ENCODE results near the gene ACOT11.

Gene ACOT11

DNA sequence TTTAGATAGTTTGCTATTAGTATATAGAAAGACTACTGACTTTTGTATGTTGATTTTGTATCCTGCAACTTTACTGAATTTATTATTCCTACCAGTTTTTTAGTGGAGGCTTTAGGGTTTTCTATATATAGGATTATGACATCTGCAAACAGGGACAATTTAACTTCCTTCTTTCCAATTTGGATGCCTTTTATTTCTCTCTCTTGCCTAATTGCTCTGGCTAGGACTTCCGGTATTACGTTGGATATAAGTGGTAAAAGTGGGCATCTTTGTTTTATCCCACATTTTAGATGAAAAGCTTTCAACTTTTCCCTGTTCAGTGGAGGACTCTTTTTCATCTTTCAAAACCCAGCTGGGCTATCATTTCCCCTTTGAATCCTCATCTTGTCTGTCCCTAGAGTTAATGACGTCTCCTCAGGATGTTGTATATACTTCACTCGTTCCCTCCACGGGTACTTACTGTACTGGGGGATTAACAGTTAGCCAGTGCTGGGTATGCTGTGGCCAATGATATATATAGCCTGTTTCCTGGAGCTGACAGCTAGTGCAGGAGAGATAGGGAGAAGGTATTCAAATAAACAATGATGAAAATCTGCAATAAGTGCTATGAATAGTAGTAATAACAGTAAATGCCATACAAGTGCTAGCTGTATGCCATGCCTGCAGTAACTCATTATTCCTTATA, 9.8 kb downstream of the ACOT11 start:
- ATAC-seq = peak; percentile 12; the same call in 2 of the 3 replicates
- TF ChIP-seq OSR1 (CRISPR knock-in tag; IDR thresholded peaks at IDR 0.05) (no peak), ZFP3 (CRISPR knock-in tag; IDR thresholded peaks at IDR 0.05) (no peak), ESRRG (CRISPR knock-in tag; IDR thresholded peaks at IDR 0.05) (no peak), TOX (CRISPR knock-in tag; IDR thresholded peaks at IDR 0.05; ENCODE audit: borderline replicate concordance) (no peak)
- TF ChIP-seq, protein P1, sequence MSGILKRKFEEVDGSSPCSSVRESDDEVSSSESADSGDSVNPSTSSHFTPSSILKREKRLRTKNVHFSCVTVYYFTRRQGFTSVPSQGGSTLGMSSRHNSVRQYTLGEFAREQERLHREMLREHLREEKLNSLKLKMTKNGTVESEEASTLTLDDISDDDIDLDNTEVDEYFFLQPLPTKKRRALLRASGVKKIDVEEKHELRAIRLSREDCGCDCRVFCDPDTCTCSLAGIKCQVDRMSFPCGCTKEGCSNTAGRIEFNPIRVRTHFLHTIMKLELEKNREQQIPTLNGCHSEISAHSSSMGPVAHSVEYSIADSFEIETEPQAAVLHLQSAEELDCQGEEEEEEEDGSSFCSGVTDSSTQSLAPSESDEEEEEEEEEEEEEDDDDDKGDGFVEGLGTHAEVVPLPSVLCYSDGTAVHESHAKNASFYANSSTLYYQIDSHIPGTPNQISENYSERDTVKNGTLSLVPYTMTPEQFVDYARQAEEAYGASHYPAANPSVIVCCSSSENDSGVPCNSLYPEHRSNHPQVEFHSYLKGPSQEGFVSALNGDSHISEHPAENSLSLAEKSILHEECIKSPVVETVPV (CRISPR knock-in tag; IDR thresholded peaks at IDR 0.05) = no peak

DNA sequence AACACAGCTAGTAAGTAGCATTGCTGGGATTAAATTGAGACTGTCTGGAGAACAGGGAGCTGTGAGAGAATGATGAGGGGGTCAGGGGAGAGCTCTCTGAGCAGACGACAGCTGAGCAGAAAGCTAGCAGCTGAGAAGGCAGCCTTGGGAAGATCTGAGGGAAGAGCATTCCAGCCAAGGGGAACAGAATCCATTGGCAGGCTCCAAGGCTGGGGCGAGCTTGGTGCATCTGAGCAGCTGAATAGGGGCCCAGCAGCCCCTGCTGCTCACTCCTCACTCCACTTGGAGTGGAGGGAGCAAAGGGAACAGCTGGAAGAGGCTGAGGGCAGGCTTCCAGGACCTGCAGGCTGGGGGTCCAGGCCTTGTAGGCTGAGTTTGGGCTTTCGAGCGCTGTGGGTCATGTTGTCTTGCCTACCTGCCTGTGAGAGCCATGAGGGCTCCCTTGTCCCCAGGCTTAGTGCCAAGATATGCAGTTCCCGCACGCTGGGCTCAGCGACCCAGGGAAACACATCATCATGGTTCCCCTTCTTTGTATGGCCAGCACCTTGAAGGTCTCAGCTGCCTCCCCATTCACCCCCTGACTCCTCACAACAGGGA, 10.5 kb downstream of the ACOT11 start:
- ATAC-seq = peak; percentile 33
- TF ChIP-seq, protein P1 (CRISPR knock-in tag; IDR thresholded peaks at IDR 0.05) = no peak
- TF ChIP-seq ZFP3 (CRISPR knock-in tag; IDR thresholded peaks at IDR 0.05) = no peak
- no peak for TF ChIP-seq TCF4 (CRISPR knock-in tag; IDR thresholded peaks at IDR 0.05; ENCODE audit: borderline replicate concordance)
- no peak for TF ChIP-seq TOX (CRISPR knock-in tag; IDR thresholded peaks at IDR 0.05; ENCODE audit: borderline replicate concordance)
- no peak for TF ChIP-seq RARB (CRISPR knock-in tag; IDR thresholded peaks at IDR 0.05)
- TF ChIP-seq GLIS3 (CRISPR knock-in tag; IDR thresholded peaks at IDR 0.05) = no peak
- no peak for TF ChIP-seq CSDC2 (CRISPR knock-in tag; IDR thresholded peaks at IDR 0.05)
- no peak for TF ChIP-seq ZNF8 (CRISPR knock-in tag; IDR thresholded peaks at IDR 0.05)
- no peak for TF ChIP-seq ARNTL (CRISPR knock-in tag; IDR thresholded peaks at IDR 0.05; ENCODE audit: borderline replicate concordance, low read depth)
- TF ChIP-seq ISL1 (CRISPR knock-in tag; IDR thresholded peaks at IDR 0.05) = no peak
- no peak for TF ChIP-seq ZC3H10 (CRISPR knock-in tag; IDR thresholded peaks at IDR 0.05)
- TF ChIP-seq, protein P2, sequence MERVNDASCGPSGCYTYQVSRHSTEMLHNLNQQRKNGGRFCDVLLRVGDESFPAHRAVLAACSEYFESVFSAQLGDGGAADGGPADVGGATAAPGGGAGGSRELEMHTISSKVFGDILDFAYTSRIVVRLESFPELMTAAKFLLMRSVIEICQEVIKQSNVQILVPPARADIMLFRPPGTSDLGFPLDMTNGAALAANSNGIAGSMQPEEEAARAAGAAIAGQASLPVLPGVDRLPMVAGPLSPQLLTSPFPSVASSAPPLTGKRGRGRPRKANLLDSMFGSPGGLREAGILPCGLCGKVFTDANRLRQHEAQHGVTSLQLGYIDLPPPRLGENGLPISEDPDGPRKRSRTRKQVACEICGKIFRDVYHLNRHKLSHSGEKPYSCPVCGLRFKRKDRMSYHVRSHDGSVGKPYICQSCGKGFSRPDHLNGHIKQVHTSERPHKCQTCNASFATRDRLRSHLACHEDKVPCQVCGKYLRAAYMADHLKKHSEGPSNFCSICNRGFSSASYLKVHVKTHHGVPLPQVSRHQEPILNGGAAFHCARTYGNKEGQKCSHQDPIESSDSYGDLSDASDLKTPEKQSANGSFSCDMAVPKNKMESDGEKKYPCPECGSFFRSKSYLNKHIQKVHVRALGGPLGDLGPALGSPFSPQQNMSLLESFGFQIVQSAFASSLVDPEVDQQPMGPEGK (CRISPR knock-in tag; IDR thresholded peaks at IDR 0.05; ENCODE audit: borderline replicate concordance) = no peak
- no peak for TF ChIP-seq ZFP30 (CRISPR knock-in tag; IDR thresholded peaks at IDR 0.05)
- no peak for TF ChIP-seq ZNF565 (CRISPR knock-in tag; conservative IDR thresholded peaks at IDR 0.05; ENCODE audit: low read depth)
- no peak for TF ChIP-seq OSR1 (CRISPR knock-in tag; IDR thresholded peaks at IDR 0.05)
- TF ChIP-seq, protein P3, sequence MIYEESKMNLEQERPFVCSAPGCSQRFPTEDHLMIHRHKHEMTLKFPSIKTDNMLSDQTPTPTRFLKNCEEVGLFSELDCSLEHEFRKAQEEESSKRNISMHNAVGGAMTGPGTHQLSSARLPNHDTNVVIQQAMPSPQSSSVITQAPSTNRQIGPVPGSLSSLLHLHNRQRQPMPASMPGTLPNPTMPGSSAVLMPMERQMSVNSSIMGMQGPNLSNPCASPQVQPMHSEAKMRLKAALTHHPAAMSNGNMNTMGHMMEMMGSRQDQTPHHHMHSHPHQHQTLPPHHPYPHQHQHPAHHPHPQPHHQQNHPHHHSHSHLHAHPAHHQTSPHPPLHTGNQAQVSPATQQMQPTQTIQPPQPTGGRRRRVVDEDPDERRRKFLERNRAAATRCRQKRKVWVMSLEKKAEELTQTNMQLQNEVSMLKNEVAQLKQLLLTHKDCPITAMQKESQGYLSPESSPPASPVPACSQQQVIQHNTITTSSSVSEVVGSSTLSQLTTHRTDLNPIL (CRISPR knock-in tag; IDR thresholded peaks at IDR 0.05; ENCODE audit: low read depth) = no peak

DNA sequence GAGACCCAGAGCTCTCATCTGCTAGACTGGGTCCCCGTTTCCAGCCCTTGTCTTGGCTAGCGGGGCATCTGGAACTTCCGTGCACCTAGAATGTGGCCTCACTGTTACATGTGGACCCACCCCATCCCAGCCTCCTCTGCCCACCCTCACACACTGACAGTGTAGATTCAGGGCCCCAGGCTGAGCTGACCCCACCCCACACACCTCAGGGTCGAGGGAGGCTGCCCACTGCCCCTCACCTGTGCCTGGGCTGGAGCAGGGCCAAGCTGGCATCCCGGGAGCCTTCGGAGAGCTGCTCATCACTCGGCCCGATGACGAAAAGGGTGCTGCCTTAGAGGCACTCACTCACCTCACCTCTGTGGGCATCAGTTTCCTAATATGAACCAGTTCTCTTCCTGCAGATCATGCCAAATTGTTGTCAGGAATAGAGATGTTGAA, 11.1 kb downstream of the ACOT11 start:
- peak; percentile 69 for ATAC-seq
- TF ChIP-seq, protein P2 (CRISPR knock-in tag; IDR thresholded peaks at IDR 0.05; ENCODE audit: borderline replicate concordance) = no peak
- TF ChIP-seq, protein P1 (CRISPR knock-in tag; IDR thresholded peaks at IDR 0.05) = no peak
- TF ChIP-seq TCF4 (CRISPR knock-in tag; IDR thresholded peaks at IDR 0.05; ENCODE audit: borderline replicate concordance) (no peak), SNAI2 (CRISPR knock-in tag; IDR thresholded peaks at IDR 0.05) (no peak), BACH2 (CRISPR knock-in tag; IDR thresholded peaks at IDR 0.05; ENCODE audit: borderline replicate concordance) (no peak)
